Body of pancreas (tissue), 4 donors: Measurements from ENCODE around the gene ATG101.

Experiments used
- CTCF ChIP-seq, 7 experiments: fragments of 450-650 bp in 4 of 7; fragments of 200-600 bp in 3 of 7; sonication (generic) in 3 of 7; IDR thresholded peaks; one replicate each; pipeline ENCODE4 v1.5.1; 2016 to 2019; ENCODE audit warnings: antibody characterized with exemption in 7 of 7
- POLR2A ChIP-seq, 3 donors: fragments of 450-650 bp; IDR thresholded peaks; one replicate each; pipeline ENCODE4 v1.6.1; 2016; ENCODE audit warnings: antibody characterized with exemption in 3 of 3, mild to moderate bottlenecking in 2 of 3

- TF ChIP-seq CTCF (IDR thresholded peaks at IDR 0.05) (no peak), POLR2A (IDR thresholded peaks at IDR 0.05) (no peak)
Measured at GRCh38 chr12:52067081-52067374, 2.8 kb upstream of the ATG101 start.
